Brain pericyte (primary cell): ENCODE data around the gene AGBL4.

Experiments used
- DNase-seq: peaks from one replicate; pipeline ENCODE4 v3.0.0-alpha.2; 2012; ENCODE audit warnings: low read depth, low spot score

The AGBL4 gene

DNA sequence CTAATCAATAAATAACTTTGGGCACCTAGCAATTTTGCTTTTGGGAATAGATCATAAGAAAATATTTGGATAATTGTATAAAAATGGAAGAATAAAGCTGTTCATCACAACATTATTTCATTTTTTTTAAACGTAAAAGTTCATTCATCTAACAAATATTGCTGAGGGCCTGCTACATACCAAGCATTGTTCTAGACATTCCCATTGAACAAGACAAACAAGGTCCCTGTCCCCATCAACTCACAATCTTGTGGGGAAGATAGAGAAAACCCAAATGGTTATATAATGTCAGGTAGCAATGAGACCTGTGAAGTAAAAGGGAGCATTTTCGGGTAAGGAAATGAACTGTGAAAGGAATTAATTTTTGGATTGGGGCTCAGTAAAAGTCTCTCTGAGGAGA, 1193.0 kb downstream of the AGBL4 start:
- DNase-seq: no peak

DNA sequence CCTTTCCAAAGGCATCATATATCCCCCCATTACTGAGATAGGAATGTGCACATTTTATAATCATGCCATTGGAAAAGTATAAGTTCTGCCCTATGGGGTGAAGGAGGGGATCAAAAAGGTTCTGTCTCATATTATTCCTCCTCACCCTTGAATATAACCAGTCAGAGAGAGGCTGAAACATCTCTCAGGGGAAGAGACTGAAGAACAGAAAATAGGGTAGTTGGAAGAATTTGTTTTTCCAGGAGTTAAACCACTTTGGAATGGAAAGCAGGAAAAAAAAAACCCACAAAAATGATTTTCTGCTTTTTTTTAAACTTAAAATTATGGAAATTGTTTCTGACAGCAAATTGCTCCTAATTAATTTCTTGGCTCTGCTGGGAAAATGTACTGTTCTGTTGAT, 1194.3 kb downstream of the AGBL4 start:
- no peak for DNase-seq

DNA sequence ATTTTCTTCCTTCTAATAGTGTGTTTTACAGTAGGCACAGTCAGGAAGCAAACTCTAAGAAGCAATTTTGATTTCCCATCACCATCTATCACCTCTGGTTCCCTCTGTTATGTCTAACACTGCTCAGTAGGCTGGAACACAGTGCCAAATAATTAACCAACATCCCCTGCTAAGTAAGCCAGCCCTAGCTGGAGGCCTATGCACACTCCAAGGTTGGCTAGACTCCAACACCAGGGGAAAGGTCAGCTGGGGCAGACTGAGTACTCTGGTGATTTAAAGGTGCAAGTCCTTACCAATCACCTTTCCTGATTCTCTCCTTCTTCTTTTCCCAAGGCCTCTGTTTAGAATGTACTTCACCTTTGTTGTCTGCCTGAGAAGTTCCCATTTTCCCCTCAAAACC, 1200.6 kb downstream of the AGBL4 start:
- no peak for DNase-seq

DNA sequence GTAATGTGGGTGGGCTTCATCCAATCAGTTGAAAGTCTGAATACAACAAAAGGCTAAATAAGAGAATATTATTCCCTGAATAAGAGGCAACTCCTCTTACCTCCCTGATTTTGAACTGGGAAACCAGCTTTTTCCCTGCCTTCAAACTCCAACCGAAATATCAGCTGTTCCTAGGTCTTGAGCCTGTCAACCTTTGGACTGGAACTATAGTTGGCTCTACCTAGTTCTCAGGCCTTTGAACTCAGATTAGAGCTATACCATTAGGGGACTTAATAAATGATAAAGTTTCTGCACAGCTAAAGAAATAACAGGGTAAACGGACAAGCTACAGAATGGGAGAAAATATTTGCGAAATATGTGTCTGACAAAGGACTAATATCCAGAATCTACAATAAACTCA, 1203.3 kb downstream of the AGBL4 start:
- no peak for DNase-seq

DNA sequence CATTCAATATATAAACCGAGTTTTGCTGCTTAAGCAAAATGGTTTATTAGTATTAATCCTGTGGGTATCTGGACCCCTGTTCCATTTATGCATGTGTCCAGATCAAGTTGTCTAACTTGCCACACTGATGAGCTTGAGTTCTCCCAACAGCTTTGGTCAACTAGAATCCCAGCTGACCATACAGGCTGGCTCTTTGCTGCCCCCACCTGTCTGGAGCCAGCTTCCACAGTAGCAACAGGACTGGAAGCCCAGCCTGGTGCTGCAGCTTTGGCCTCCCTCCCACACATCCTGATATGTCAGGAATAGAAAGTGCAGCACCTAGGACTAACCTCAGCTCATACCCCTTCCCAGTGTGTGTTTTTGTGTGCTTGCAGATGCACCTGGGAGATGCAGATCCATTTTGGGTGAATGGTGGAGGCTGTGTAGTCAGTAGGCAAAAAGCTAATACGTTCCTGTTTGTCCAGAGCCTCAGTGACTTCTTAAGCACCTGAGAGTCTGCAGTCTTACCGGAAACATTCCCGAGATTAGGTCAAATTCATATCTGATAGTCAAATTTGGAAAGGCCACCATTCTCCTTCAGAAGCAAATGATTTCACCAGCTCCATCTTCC, 1206.1 kb downstream of the AGBL4 start:
- DNase-seq: no peak

DNA sequence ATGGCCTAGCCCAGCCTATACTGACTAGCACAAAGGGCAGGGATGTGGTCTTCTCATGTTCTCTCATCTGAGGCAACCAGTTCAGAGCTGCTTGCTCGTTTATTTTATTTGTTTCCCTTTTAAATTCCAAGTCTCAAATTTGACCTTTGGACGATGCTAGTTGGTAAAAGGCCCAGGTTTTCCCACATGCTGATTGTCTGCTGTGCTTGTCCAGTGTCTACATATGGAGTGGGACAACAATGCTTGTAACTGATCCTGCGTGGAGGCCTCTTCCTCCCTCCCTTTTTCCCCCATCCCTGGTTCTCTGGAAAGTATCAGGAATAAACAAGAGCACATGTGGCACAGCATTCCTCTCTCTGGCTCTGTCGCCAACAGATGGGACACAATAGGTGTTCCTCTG, 1213.0 kb downstream of the AGBL4 start:
- DNase-seq: no peak

DNA sequence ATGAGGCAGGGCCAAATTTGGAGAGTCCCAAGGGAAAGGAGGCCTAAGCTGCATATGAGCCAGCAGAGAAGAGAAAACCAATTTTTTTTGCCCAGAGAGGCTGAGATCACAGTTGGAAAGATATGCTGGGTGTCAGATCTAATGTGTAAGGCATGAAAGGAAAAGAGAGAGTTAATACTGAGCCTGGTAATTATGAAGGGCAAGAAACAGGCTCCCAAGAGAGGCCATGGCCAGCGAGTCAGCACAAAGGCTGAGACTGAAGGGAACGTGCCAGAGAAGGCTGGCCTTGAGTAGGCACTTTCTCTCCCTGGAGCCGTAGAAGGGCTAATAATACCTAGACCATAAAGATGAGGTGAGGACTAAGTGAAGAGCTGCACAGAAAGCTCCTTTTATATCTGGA, 1215.3 kb downstream of the AGBL4 start:
- no peak for DNase-seq

DNA sequence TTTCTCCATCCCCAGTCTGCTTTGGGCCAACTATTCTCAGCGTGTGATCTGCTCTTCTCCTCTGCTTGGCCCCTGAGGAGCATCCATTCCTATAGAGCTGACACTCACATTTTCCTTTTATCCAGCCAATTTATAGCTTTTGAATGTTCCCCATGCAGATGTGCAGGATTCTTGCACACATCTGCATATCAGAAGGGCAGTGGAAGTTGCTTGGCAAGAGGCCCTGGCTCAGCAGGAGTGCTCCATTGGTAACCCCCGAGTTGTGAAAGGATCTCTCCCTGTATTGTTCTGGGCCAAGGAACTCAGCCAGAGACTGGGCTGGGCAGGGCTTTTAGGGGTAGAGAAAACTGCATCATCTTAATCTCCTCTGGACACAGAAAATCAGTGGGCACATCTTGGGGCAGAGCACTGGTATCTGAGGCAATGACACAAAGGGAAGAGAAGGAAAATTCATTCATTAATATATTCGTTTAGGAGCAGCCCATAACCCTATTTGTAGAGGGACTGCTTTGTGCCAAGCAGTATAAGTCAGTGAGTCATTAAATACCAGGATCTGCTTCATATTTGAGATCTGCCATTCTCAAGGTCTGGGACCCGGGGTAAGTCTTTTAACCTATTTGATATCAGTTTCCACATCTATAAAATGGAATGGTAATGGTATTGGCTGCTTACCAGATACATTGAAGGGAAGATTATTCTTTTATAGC, 1216.0 kb downstream of the AGBL4 start:
- no peak for DNase-seq

DNA sequence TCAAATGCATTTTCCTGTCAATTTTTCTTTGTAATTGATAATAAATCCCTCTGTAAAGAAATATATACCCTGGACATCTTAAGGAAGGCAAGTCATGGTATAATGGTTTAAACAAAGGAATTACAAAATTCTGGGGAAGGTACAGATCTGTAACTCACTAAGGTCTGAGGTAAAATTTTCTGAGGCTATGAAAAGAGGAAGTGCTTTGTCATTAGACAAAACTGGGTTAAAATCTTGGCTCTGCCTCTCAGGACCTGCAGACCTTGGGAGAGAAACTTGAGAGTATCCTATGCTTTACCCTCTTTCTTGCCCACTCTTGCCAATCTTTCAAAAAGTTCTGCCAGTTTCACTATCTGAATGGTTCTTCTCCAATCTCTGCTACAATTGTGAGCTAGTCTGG, 1220.3 kb downstream of the AGBL4 start:
- no peak for DNase-seq

DNA sequence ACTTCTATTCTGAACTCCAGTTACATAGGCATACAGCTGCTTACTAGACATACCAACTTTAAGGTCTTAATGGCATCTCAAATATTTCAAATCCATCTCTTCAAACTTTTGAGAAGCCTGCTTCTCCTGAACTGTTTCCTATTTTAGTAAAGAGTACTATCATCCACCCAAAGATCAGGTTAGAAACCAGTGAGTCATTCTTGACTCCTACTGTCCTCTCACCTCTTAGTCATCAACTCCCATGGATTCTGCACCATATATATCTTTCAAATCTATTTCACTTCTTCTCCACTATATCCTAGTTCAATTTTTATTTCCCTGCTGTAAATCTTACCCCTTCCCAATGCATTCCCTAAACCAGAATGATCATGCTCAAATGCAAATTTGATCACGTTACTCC, 1228.9 kb downstream of the AGBL4 start:
- no peak for DNase-seq

DNA sequence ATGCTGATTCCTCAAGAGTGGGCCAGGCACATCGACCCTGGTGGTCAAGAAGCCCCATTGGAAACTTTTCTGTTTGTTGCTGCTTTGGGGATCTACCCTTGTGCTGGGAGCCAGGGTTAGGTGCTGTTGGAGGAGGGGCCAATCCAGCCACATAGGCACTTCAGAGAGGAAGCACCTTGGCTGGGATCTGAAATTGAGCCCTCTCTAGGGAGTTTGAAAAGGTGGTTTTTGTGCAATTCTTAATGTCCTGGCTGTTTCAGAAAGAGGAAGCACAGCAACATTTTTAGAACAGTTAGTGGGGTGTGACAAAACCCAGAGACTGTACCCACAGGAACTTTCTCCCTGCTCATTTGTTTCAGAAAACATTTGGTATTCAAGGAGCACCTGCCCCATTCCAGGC, 1229.9 kb downstream of the AGBL4 start:
- DNase-seq: no peak

DNA sequence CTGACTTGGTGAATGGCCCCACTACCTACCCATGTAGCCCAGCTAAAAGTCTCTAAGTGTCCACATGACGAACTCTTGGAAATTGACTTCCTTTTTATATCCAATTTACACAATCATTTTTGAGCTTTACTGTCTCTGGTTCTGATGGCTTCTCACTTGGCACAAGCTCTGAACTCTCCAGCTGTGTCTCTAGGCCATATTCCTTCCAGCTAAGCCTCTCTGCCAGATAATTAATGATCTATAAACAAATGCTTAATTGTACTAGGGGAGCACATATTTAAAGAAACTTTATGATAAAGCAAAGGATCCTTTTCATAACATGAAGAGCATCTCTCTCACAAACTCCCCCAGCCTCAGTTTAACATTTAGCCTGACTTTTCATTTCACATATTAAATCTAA, 1230.8 kb downstream of the AGBL4 start:
- DNase-seq: no peak

DNA sequence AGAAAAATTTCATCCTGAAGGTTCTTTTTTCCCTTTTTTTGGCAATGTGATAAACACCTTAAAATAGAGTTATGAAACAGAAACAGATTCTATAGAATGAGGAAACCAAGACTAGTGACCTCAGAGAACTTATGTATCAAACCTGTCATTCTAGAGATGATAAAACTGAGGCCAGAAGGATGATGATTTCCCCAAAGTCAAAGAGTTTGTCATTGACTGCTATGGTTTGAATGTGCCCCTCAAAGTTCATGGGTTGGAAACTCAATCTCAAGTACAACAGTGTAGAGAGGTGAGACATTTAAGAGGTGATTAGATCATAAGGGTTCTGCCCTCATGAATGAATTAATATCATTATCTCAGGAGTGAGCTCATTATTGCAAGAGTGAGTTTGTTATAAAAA, 1233.4 kb downstream of the AGBL4 start:
- DNase-seq: no peak

DNA sequence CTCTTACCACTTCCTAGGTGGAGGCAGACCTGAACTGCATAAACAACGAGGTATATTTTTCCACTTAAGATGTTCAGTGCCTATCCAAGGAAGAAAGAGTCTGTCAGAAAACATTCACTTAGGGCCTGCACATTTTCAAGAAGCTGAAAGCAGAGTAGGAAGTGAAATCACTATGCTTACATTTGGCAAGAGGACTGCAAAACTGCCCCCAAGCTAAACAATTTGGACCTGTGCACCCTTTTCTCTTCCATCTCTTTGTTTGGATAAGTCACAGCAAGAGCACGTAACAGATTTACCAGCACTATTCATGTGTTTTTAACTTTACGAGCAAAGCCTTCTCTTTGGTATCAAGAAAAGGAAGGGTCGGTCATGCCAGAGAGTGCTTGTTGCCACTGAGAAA, 1233.9 kb downstream of the AGBL4 start:
- no peak for DNase-seq

DNA sequence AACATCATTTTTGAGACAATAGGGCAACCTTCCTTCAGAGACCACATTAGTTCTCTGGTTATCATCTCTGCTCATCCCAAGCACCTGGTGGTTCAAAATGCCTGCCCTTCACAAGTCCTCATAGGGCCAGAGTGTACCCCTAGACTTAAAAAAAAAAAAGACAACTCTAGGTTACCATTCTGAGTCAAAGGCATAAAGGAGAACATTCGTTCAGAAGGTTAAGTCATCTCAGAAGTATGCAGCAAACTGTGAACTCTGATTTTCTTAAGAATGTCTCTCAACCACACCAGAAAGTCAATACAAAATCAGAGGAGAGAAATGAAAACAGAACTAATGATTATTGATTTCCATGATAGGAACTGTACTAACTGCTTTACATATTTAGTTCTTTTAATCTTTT, 1237.9 kb downstream of the AGBL4 start:
- no peak for DNase-seq

DNA sequence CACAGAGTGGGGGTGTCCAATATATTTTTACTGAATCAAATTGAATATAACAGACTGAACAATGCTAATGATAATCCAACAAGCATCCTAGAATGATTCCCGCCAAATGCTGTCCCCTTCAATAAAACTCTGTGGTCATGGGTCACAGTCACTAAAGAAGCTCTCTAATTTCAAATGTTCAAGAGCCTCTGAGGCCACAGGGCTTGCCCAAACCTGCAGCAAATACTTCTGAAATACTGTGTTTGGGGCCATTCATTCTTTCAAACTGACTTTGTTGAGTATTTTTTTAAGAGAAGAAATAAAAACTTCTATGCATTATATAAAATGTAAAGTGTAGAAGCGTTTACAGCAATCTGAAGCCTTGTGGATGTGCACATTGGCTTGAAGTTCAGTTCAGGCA, 1239.5 kb downstream of the AGBL4 start:
- DNase-seq: no peak

DNA sequence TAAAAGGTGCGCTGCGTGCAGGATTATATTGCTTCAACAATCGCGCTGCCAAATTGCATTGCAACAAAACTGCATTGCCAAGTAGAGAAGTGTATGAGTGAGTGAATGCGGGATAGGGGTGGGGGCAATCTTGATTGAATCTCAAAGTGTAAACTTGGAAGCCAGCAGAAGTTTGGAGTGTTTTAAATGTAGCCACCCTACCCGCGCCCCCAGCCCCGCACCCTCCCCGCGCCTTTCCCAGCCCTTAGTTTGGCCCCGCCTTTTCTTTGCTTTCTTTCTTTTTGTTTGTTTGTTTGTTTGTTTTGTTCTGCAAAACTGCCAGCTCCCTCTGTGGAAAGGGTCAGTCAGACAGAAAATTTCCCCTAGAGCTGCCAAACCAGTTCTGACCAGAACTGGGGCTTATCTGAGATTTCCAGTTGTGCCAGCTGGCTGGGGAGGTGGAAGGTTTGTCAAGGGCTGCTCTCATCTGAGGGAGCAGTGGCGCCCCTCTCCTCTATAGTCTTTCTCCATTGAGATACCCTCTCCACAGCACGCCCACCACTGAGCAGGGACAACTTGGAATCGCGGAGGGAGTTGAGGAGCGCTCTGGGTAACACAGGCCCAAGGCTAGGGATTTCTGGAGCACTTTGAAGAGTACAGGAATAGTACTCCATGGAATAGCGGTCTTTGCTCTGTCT, 1246.4 kb downstream of the AGBL4 start:
- DNase-seq: no peak

DNA sequence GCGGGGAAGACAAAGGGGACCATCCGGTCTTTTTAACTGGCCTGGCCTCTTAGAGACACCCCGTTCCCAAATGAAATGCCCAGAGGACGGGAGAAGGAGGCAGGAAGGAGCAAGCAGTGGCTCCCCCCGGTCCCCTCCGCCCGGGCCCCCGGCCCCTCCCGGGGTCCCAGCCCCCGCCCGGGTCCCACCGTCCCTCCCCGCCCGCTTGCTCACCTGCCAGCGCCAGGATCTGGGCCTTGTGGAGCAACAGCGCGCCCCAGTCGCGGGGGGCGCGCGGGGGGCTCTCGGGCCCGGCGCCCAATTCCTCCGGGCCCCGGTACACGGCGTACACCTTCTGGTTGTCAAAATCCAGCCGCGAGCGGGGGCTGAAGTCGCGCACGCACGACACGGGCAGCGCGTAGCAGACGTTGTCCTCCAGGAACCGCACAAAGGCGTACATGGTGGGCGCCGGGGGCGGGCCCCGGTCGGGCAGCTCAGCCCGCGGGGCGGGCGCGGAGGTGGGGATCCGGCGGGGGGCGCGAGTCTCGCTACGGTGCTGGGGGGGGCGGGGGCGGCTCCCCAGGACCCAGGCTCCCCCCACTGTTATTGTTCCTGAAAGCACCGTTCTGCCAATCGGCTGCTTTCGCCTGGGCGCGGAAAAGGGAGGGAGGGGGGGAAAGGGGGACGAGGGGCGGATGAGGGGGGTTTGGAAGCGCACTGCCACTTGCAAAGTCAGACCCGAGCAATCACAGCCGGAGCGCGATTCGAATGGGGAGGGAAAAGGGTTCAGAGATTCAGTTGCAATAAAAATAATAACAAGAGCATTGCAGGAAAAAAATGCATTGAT, 1247.1 kb downstream of the AGBL4 start, which contains the start of gene BEND5:
Gene BEND5 (minus strand): TSS at position 499 of the 826 bp plus-strand sequence. CDS start 60 bp downstream, at position 439.
- DNase-seq: no peak

DNA sequence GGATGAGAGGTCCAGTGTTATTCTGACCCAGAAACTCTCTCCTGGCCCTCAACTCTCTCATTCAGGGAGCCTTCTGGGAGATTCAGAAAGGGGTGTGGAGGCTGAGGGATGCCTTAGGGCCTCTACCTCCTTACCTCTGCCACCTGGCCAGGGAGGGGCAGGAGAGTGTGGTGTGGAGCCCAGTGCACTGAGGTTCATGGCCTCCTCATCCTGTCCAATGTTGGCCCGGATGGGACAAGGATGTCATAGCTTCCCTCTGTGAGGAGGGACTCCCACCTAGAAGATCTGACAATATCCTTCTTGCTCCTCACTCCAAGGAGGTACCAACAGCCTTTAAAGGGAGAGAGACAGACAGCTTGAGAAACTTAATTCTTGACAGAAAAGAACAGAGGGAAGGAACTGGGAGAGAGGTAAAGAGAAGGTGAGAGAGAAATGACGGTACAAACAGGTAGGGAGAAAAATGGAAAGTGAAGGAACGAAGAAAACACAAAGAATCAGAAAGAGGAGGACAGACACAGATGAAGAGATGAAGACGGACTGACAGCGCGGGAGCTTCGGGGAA, 1247.8 kb downstream of the AGBL4 start:
- no peak for DNase-seq

DNA sequence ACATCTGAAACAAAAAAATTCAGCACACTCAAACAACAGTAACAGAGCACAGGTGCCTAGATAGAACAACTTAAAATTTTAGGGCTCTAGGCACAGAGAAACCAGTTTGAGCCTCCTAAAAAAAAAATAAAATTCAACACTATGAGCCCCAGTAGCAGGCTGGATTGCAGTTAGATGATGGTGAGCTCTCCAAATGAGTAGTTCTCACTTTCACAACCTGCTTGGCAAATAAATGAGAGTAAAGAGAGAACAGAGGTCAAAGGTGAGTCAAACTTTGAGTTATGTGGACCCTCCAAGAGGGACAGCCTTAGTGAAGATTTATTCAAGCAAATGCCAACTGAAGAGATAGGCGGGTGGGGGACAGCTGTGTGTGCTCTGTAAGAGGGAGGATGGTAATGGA, 1250.6 kb downstream of the AGBL4 start:
- DNase-seq: no peak

DNA sequence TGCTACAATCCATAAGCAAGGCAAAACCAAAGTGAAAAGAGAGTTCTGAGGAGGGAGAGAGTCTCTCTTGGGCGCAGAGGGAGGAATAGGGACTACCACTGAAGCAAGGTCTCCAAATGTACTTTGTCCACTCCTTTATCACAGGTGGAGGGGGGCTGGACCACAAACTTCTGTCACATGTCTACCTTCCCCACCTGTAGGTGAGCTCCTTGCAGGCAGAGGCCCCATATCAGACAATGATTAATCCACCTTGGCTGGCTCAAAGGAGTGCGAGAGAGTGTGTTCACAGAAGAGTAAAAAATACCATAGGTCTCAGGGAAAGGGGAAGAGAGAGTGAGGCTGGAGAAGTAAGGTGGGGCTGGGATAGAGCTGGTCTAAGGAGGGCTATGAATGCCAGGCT, 1251.5 kb downstream of the AGBL4 start:
- no peak for DNase-seq

DNA sequence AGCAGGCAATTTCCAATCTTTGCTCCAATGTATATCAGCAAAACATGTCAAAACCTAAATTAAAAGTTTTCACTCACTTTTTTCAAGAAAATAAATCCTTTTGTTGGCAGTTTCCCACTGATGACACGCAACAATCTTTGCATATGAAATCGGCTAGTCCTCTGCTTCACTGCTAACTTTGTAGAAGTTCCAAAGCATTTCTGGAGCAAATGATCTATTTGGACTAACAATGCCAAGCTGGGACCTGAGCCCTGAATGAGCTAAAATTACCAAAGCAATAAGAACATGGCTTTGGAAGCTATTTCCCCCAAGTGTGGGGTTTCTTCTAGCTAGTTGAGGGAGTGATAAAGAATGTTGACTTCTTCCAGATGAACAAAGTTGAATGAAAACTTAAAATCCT, 1252.2 kb downstream of the AGBL4 start:
- DNase-seq: no peak
